Hippocampal formation (tissue), 2 donors: ENCODE data around the gene VWC2L.

Experiments used
- DNase-seq, 2 donors: peaks; one replicate each; lab custom pipeline; 2025; lab: John Stamatoyannopoulos, UW

VWC2L gene

DNA sequence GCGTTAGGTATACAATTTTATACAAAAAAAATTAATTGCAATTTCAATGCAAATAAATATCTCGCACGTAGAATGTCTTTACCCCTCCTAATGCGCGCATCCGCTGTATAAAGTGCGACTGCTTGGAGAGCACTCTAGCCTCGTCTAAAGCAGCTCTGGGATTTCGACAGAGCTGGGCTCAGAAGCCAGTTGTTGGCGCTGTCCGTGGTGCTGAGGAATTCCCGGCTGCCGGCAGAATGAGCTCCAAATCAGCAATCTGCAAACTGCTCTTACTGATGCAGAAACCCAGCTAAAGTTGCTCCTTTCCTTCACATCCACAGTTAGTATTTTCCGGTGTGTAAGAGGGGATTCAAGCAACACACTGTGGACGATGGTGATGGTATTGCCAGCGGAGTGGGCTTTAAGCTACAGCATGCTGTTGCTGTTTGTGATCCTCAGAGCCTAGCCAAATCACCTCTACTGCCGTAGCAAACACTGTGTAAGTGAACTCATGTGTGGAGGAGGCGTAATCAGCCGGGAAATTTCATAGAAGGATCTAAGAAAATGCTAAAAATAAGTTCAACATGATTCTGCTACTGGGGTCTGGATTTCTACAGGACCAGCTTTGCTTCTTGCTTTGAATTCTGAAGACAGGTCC is at the start of gene VWC2L:
Gene VWC2L, plus strand, starts transcription at position 137 of the 637 bp plus-strand sequence. CDS start 3,140 bp downstream, outside the sequence.
- peak; percentile 77 to 91 for DNase-seq

DNA sequence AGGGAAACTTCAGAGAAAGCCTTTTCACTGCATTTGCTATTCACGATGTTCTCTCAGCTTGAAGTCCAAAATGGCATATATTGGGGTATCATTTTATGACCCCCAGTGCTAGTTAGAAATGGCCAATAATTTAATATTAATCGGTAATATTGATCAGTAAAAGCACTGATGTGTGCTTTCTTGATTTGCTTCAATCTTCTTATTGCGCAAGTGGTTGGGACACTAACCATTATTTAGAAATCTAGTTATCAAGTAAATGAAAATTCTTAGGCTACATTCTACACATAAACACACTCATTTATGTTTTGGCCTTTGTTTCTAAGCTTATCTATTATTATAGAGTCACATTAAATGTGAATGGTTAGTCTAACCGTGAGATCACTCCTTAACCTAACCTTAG is 49.7 kb upstream of the VWC2L start:
- no peak for DNase-seq

DNA sequence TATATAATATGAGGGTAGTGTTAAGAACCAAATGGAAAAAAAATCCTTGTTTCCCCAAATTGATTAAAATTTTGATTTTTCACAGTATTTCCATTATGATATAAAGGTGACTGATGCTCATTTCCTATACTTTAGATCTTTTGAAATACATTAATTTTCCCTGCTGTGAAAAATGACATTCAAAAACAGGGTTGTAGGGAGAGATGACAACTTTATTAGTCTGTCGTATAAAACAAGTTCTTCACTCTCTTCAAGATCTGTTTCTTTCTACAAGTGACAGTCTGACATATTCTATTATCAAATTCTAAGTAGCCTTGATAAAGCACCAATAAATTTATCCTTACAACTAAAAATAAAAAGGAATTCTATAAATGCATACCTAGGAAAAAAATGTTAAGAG is 45.3 kb upstream of the VWC2L start:
- no peak for DNase-seq

- no peak for DNase-seq
Observed at GRCh38 chr2:214367171-214367570, 43.7 kb upstream of the VWC2L start.

- no peak for DNase-seq
Observed at GRCh38 chr2:214376618-214377285, 34.1 kb upstream of the VWC2L start.

- no peak for DNase-seq
Observed at GRCh38 chr2:214377286-214377624, 33.6 kb upstream of the VWC2L start.

GRCh38 chr2:214378455-214379103 is 32.3 kb upstream of the VWC2L start:
- DNase-seq: no peak

- no peak for DNase-seq
Observed at GRCh38 chr2:214379227-214379626, 31.6 kb upstream of the VWC2L start.

DNA sequence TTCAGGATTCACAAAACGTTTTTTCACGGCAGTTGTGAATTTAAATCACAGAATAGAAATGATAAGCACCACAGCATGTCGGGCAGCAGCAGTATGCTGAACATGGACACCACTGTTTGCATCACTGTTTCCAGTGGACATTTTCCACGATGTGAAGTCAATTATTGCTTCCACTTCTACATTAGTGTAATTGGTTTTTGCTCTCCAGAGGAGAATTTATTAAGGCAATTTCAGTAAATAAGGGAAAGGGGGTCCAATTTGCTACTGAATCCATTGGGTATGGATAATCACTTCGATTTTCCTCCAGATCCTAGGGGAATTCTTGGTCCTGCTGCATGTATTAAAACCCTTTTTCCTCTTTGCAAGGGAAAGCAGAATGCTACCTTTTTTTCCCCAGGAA is 30.2 kb upstream of the VWC2L start:
- no peak for DNase-seq

- DNase-seq: no peak
Observed at GRCh38 chr2:214382229-214382628, 28.6 kb upstream of the VWC2L start.

DNA sequence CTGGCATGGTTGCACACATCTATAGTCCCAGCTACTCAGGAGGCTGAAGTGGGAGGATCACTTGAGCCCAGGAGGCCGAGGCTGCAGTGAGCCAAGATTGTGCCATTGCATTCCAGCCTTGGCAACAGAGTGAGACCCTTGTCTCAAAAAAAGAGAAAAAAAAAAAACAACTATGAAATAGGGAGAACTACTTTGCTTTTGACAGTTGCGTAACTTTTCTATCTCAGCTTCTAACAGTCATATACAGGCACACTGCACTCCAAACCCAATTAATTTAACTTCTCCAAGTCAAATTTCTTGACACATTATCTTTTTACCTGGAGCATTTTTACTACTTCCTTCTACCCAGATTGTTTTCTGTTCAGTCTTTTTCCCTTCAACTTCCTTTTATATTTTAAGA is 24.1 kb upstream of the VWC2L start:
- no peak for DNase-seq

DNA sequence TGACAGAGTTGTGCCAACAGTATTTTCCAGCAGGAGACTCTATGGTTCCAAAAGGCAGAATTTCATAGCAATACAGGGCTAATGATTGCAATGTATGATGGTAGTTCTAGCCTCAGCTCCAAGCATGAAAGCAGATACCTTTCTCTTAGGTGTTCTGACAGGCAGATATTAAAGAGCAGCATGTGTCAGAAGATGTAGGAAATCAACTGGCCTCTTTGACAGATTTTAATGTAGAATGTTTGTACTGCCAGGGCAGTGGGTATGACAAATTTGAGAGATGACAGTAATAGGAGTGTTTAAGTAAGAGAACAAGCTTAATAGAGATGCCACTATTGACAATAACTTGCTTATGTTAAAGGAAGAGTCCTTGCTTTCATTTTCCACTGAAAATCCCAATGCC is 21.5 kb upstream of the VWC2L start:
- DNase-seq: no peak

GRCh38 chr2:214393796-214394195 is 17.1 kb upstream of the VWC2L start:
- no peak for DNase-seq

DNA sequence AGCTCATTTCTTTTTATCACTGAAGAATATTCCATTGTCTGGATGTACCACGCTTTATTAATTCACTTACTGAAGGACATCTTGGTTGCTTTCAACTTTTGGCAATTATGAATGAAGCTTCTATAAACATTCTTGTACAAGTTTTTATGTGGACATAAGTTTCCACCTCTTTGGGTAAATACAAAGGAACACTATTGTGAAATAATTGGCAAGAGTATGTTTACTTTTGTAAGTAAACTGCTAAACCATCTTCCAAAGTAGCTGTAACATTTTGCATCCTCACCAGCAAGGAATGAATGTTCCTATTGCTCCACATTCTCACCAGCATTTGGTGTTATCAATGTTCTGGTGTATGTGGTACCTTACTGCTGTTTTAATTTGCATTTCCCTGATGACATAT is 15.8 kb upstream of the VWC2L start:
- DNase-seq: no peak

DNA sequence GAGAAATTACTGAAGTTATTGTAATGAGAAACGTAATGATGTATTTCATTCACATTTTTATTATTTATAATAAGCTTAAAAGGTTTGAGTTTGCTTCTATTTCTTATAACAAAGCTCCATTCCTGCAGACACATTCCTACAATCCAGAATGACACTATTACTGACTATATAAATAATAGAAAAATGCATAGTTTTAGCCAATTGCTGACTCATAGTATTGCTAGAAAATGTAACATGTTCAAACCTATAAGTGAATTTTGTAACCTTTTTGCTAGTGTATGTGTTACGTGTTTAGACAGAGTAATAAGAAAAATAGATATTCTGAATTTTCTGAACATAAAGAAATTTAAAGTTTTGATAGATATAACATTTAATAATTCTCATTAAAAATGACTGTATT is 9.3 kb upstream of the VWC2L start:
- DNase-seq: no peak

GRCh38 chr2:214410128-214410775 is 602 bp upstream of the VWC2L start:
- peak in 1 of 2 donors; percentile 60 for DNase-seq

DNA sequence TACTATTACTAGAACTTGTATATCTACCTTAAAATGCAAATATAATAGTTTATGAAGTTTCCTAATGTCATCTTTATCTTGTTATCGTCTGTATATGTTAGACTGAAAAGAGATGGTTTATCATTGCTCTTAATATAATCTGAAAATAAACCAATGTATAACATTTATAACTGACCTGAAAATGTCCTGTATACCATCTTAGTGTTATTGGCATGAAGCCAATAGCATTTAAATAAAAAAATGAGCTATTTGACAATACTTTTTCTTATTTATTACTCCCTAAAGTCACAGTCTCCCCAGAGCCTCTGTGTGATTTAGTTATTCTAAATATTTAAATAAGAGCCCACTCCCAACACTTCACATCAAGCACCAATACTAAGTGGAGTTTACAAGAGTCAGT is 1.8 kb downstream of the VWC2L start:
- DNase-seq: no peak

GRCh38 chr2:214436470-214436869 is 25.6 kb downstream of the VWC2L start:
- DNase-seq: no peak

DNA sequence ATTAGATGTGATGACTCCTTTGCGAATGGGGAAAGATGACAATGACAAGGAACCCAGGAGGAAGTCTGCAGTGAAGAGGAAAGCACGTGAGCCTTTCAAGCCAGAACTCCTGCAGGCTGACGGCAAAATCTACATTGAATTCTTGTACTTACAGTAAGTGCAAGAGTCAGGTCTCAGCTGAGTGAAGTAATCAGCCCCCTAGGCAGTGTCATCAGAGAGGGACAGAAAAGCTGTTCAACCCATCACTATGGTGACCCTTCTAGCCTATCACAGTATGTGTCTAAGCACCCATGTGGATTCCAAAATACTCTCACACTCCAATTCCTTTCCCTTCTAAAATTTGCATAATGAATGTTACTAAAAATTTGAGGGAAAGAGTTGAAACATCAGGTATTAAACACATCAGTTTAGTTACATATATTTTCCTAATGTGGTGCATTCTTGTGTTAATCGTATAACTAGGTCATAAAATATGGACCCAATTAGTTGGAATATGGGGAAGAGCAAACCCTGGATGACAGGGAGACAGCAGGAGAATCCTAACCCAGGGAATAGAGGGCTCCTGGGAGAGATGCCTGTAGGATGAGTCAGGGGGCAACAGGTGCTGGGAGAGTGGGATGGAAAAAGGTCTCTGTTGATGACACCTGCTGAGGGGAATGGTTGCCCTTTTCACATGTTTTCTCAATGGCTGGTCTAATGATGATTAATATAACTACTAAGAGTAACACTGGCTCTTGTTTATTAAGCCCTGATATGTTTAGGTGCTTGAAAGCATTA is 39.5 kb downstream of the VWC2L start:
- DNase-seq: no peak

DNA sequence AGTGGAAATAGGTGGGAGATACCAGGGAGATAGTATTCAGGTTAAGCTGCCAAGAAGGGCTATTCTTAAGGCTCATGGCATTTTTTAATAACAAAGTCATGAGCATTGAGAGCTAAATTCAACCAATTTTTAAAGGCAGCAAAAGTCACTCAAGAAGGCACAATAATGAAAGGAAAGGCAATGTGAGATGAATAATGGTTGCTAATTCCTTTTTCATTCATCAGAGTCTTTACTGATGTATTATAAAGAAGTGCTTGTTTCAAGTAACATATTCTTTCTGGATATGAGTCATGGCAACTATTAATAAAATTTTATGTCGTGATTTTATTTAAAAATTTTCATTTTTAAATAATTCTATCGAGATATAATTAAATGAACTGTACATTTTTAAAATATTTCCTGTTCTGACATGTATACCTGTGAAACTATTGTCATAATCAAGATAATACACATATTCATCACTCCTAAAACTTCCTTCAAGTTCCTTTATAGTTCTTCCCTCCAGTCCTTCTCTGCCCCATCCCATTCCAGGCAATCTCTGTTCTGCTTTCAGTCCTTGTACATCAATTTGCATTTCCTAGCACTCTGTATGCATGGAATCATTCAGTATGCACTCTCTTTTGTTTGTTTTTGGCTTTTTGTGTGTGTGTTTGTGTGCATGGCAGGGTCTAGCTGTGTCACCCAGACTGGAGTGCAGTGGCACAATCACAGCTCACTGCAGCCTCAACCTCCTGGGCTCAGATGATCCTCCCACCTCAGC is 40.8 kb downstream of the VWC2L start:
- no peak for DNase-seq

DNA sequence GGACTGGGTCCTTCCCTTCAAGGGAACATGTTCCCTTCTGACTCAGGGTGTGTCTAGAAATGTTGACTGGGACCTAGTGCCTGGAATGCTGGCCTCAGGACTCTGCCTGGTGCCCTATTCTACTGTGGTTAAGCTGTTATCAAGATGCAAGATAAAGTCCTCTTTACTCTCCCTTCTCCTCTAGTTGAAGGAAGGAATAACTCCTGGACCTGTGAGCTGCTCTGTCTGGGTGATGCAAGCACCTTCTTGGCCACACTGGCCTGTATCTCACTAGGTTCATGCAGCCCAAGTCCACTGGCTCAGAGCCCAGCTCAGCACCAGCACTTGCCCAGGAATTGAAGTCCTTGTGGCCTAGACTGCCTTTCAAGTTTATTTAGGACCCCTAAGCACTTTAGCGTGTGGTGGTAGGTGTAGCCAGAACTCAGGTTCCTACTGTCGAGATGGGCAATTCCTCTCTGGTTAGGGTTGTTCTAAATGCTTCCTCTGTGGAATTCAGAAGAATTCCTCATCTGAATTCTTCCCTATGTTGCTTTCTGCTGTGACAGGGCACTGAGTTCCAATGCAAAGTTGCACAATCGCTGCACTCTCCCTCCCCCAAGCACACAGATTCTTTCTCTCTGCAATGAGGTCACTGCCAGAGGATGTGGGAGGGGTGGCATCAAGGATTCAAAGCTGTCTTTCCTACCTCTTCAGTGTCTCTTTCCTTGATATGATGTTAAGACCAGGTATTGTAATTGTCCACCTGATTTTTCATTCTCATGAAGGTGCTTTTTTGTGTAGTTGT is 54.7 kb downstream of the VWC2L start:
- no peak for DNase-seq
